Pulmonary artery endothelial cell (primary cell): ENCODE results near the gene NAMPT. TPM values are rescaled to one million over a fixed set of nuclear protein-coding genes. Genes with fewer than 3 reads are reported as not detected.
"Not testable (repeated sequence)": the region's sequence is repeated elsewhere in the genome, so short reads cannot be mapped to it uniquely, and the experiment has no call there.

Experiments used
- DNase-seq: peaks from one replicate; pipeline ENCODE4 v3.0.0-alpha.2; 2011; ENCODE audit warnings: low read depth, low spot score
- total RNA-seq: library from RNA; depleted of rRNA; stranded (reverse); fragments of >200 nt; gene quantifications from 2 replicates; pipeline ENCODE4 v1.2.3, GENCODE V29; 2014

Gene NAMPT
- 278 and 408 TPM in 2 replicates for total RNA-seq

GRCh38 chr7:106284714-106285050 lies at the start of gene NAMPT:
TSS of gene NAMPT (minus strand) at chr7:106284983. CDS start at chr7:106284884, 99 bp downstream.
- DNase-seq = no peak

GRCh38 chr7:106332201-106332600 lies 47.4 kb upstream of the NAMPT start:
- no peak for DNase-seq

- no peak for DNase-seq
These were observed 46.8 kb upstream of the NAMPT start for GRCh38 chr7:106331441-106332175.

GRCh38 chr7:106329971-106330733 lies 45.4 kb upstream of the NAMPT start:
- no peak for DNase-seq

GRCh38 chr7:106329408-106329807 lies 44.6 kb upstream of the NAMPT start:
- DNase-seq = no peak

- DNase-seq = no peak
These were observed 43.0 kb upstream of the NAMPT start for GRCh38 chr7:106327538-106328481.

- no peak for DNase-seq
These were observed 42.1 kb upstream of the NAMPT start for GRCh38 chr7:106326594-106327537.

GRCh38 chr7:106324509-106324908 lies 39.7 kb upstream of the NAMPT start:
- not testable (repeated sequence) for DNase-seq

GRCh38 chr7:106320254-106320770 lies 35.5 kb upstream of the NAMPT start:
- not testable (repeated sequence) for DNase-seq

- no peak for DNase-seq
These were observed 33.7 kb upstream of the NAMPT start for GRCh38 chr7:106318482-106318881.

GRCh38 chr7:106317971-106318370 lies 33.2 kb upstream of the NAMPT start:
- no peak for DNase-seq

- no peak for DNase-seq
These were observed 32.2 kb upstream of the NAMPT start for GRCh38 chr7:106316947-106317346.

GRCh38 chr7:106314875-106315274 lies 30.1 kb upstream of the NAMPT start:
- no peak for DNase-seq

- no peak for DNase-seq
These were observed 29.2 kb upstream of the NAMPT start for GRCh38 chr7:106313966-106314365.

- no peak for DNase-seq
These were observed 28.7 kb upstream of the NAMPT start for GRCh38 chr7:106313456-106313901.

GRCh38 chr7:106312906-106313305 lies 28.1 kb upstream of the NAMPT start:
- DNase-seq = no peak

GRCh38 chr7:106312099-106312871 lies 27.5 kb upstream of the NAMPT start:
- DNase-seq = no peak

- no peak for DNase-seq
These were observed 24.6 kb upstream of the NAMPT start for GRCh38 chr7:106309362-106309761.

GRCh38 chr7:106306256-106306655 lies 21.5 kb upstream of the NAMPT start:
- no peak for DNase-seq

- DNase-seq = no peak
These were observed 20.9 kb upstream of the NAMPT start for GRCh38 chr7:106305732-106306131.
